Inferior parietal cortex (tissue), 1 donor: ENCODE data around the gene KLK6.

Experiments used
- DNase-seq: peaks from one replicate; pipeline ENCODE4 v3.0.0-alpha.2; 2016; ENCODE audit errors: extremely low spot score

KLK6 gene

GRCh38 chr19:50952910-50953309 is 16.5 kb downstream of the KLK6 start, which contains the start of gene KLK5:
TSS of gene KLK5 (minus strand) at chr19:50953038. CDS start at chr19:50952657, 381 bp downstream.
- DNase-seq, result no peak

DNA sequence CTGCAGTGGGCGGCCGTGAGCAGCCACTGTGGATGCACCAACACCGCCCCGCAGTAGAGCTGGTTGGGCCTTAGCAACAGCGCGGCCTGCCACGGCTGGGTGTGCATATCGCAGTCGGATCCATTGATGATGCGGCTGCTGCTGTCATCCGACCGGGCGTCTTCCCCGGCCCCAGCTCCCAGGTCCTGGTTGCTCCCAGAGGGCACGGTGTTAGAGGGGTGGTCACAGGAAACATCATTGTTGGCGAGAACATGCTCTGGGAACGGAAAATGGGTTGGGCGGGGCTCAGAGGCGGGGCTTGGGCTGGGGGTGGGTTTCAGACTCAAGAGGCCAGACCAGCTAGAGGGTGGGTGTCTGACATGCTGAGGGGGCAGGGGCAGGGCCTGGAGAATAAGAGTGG is 19.5 kb downstream of the KLK6 start:
- no peak for DNase-seq

DNA sequence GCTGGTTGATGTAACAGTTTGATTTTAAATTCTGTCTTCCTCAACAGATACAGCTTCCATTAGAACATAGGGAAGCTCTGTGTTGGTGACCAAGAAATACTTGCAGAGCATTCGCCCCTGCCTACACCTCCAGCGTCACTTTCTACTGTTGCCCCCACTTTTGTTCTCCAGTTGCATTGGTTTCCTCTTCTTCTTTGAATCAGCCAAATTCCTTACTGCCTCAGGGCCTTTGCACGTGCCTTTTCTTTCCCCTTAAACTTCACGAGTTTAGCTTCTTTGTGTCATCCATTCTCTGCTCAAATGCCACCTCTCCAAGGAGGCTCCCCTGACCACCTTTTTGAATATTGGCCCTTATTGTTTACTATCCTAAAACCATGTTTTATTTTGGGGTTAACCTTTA is 22.3 kb downstream of the KLK6 start:
- DNase-seq, result no peak

DNA sequence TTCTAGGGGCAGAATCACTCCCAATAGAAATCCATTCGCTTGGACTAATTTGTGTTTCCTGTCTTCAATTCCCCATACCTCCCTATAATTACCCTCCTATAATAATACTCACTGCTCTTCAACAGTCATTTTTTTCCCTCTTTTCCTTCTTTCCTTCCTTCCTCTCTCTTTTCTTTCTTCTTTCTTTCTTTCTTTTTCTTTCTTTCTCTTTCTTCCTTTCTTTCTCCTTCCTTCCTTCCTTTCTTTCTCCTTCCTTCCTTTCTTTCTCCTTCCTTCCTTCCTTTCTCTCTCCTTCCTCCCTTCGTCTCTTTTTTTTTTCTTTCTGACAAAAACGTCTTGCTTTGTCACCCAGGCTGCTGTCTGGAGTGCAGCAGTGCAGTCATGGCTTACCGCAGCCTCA is 24.6 kb downstream of the KLK6 start:
- no peak for DNase-seq

DNA sequence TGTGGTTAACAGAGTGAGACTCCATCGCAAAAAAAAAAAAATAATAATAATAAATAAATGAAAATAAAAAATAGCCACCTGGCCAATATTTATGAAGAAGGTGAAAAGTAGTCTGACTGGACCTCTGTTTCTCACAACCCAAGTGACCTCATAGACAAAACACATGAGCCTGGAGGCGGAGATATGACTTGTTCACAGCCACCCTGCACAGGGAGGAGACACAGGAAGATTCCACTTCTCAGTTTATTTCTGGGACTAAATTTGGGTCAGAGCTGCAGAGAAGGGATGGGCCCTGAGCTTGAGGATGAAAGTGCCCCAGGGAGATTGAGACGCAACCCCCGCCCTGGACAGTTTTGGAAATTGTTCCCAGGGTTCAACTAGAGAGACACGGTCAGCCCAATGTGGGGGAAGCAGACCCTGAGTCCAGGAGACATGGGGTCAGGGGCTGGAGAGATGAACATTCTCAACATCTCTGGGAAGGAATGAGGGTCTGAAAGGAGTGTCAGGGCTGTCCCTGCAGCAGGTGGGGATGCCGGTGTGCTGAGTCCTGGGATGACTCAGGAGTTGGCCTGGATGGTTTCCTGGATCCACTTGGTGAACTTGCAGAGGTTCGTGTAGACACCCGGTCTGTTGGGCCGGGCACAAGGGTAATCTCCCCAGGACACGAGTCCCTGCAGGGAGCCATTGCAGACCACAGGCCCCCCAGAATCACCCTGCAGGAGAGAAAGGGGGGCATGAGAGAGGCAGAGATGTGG is 26.1 kb downstream of the KLK6 start:
- DNase-seq, result no peak

DNA sequence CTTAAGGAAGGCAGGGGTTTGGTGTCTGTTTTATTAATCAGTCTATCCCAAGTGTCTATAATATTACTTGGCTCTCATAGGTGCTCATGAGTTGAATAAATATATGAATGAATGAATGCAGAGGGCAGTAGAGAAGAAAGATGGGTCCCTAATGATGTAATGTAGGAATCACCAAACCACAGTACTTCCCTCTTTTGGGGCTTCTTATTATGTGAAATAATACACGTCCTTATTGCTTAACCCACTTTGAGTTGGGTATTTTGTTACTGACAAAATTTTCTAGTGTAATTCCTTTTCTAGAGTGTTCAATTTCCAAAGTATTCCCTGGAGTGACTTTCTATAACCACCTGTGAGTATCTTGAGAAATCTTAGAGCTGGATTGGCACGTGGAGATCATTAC is 29.8 kb downstream of the KLK6 start:
- no peak for DNase-seq

- DNase-seq, result no peak
These were observed 35.8 kb downstream of the KLK6 start for GRCh38 chr19:50933640-50934039.

- no peak for DNase-seq
These were observed 36.7 kb downstream of the KLK6 start for GRCh38 chr19:50932690-50933083.

GRCh38 chr19:50932018-50932689 is 37.2 kb downstream of the KLK6 start:
- DNase-seq, result no peak

- DNase-seq, result no peak
These were observed 38.4 kb downstream of the KLK6 start for GRCh38 chr19:50931023-50931422.

DNA sequence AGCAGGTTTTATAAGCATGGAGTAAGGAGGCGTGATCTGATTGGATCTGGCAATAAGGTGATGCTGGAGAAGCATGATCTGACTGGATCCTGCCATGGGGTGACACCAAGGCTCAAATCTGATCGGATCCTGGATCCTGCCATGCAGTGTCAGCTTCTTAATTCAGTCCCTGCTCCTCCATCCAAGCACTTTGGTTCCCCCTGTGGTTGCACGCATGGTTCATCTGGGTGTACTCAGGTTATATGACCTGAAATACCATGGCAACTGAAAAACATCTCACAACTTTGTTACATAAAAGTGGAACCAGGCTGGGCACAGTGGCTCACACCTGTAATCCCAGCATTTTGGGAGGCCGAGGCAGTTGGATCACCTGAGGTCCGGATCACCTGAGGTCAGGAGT is 40.6 kb downstream of the KLK6 start:
- DNase-seq, result no peak

DNA sequence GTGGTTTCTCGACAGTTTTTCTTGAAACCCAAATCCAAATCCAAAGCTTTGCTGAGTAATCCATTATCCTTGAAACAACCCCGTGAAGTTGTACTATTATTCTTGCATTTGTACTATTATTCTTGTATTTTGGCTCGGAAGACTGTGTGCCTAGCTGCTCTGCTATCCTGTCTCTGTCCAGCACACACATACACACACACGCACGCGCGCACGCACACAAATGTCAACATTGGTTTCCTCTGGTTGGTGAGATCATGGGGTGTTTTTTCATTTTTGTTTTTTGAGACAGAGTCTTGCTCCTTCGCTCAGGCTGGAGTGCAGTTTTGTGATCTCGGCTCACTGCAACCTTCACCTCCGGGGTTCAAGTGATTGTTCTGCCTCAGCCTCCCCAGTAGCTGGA is 43.2 kb downstream of the KLK6 start:
- no peak for DNase-seq

- no peak for DNase-seq
These were observed 43.7 kb downstream of the KLK6 start for GRCh38 chr19:50925734-50926133.

GRCh38 chr19:50924586-50924985 is 44.8 kb downstream of the KLK6 start:
- DNase-seq, result peak; percentile 31

DNA sequence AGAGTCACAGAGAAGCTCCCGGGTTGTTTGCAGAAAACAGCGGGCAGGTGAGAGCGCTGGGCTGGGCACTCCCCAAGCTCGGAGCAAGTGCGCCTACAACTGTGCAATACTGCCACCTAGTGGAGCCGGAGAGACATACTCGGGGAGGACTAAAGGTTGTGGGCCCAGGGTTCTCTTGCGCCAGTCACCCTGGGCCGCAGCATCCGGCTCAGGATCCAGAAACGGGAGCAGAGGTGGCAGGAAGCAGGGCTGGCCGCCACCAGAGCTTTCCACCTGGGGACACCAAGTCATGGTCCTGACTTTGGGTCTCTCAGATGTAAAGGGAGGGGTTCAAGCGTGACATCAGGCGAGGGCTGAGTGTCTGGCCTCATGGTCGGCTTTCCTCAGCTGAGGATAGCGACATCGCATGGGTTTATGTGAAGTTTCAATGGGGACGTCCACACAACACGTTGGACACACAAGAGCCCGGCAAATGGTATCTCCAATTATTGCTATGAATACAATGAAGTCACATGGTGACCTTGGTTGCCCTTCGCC is 47.0 kb downstream of the KLK6 start:
- peak; percentile 90 for DNase-seq

DNA sequence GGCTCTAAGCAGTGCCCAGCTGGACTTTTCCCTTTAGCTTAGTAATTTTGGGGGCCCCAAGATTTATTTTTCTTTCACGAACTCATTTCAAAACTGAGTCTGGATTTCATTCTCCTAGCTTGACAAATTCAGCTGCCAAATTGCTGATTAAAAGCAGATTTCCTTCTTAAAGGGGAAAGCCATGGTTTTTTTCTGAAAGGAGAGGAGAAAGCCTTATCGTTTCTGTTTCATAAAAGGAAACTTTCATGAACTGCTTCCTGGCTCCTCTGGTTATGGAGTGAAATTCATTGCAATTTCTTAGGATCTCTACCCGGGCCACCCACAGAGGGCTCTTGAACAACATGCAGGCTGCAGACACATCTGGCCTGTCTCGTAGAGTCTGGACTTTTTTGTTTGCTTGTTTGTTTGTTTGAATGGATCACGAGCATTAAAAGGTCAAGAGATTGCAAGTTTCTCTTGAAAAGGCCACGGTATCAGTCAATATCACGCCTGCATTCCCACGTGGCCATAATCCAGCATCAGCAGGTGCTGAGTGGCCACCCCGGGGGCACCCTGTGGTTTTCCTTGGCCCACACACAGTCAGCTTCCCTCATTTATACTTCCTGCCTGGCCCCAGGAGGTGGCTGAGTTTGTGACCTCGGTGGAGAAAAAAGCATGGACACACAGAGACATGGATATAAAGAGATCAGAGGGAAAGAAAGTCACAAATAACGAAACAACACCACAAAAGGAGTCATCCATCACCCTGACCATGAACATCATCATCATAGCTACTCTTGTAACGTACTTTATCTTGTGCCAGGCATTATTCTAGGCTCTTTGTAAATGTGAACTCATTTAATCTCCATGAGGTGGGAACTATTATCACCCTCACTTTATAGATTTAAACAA is 47.7 kb downstream of the KLK6 start:
- no peak for DNase-seq

DNA sequence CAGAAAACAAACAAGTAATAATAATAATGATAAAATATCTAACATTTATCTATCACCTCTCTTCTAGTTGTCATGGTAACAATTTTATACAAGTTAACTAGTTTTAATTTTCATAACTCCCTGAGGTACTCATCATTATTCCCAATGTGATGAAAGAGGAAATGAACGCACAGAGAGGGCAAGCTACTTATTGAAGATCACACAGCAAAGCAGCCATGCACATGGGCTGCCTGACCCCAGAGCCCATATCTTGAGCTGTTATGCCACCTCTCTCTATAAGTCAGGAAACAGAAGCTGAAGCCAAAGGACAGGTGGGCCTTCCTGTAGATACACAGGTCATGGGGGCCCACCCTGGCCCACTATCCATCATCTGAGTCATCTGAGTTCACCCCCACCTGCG is 53.3 kb downstream of the KLK6 start:
- no peak for DNase-seq

DNA sequence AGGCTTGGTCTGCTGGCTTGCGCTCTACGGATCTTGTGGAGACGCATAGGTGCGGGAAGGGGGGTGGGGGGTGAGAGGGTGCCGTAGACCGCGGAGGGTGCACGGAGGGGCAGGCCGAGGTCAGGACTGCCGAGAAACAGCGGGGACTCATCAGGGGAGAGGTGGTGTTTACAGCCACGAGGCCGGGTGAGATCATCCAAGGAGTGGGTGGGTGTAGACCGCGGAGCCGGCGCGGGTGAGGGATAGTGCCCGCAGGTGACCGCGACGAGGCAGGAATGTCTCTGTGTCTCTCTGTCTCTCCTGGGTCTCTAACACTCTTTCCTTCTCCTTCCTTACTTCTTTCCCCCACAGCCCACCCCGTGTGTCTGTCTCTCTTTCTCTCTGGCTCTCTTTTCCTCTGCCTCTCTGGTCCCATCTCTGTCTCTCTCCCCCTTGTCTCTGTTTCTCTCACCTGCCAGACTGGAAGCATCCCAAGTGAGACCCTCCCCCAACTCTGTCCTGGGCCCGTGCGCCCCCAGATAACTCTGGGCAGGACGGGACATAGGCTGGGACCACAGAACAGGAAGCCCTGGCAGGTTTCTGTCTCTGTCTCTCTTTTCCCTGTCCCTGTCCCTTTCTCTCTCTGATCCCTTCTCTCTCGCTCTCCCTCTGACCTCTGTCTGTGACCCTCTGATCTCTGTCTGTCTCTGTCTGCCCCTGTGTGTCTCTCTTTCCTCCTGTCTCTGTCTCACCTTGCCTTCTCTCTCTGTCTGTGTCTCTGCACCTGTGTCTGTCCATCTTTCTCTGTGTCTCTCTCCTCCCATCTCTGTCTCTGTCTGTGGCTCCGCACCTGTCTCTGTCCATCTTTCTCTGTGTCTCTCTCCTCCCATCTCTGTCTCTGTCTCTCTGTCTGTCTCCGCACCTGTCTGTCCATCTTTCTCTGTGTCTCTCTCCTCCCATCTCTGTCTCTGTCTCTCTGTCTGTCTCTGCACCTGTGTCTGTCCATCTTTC is 56.4 kb downstream of the KLK6 start:
- DNase-seq, result no peak

GRCh38 chr19:50912102-50912599 is 57.2 kb downstream of the KLK6 start:
- no peak for DNase-seq

- no peak for DNase-seq
These were observed 57.9 kb downstream of the KLK6 start, which contains the start of gene KLK4 for GRCh38 chr19:50911206-50912101. TSS of gene KLK4 (minus strand) at chr19:50911395. CDS start at chr19:50910738, 657 bp downstream.
